ENCODE data around the gene PARP1. TPM values are rescaled to one million over a fixed set of nuclear protein-coding genes. Genes with fewer than 3 reads are reported as not detected.
A peak's percentile ranks its signal among the peaks of the same experiment; 100 is the strongest.

Gene PARP1
- total RNA-seq (2014; rRNA removed; shearing (Covaris generic)) (50.0 and 70.4 TPM in 2 replicates), polyA plus RNA-seq (2016; fragmentation: Nextera tagmentation; extraction: Ambion mirVana) (46.2 and 53.4 TPM in 2 replicates)

DNA sequence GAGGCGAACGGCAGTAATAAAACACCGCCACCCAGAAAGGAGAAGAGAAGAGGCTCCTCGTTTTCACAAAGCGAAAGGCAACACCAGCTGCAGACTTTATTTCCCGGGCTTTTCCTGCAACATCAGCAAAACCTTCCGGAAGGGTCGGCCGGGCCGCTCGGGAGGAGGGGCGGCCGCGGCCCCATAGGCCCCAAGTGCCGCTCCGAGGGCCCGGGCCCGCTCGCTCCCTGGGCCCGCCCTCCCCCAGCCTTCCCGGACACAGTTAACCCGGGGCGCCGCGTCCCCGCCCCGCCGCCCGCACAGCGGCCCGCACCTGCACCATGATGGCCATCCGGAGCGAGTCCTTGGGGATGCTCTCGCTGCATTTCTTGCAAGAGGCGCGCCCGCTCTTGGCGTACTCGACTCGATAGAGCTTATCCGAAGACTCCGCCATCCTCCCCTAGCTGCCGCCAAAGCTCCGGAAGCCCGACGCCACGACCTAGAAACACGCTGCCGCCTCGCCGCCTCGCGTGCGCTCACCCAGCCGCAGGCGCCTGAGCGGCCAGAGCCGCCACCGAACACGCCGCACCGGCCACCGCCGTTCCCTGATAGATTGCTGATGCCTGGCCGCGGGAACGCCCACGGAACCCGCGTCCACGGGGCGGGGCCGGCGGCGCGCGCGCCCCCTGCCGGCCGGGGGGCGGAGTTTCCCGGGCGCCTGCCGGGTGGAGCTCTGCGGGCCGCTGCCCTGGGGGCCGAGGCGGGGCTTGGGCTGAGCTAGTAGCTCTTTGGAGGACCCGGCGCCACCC is at the start of gene PARP1:
TSS of gene PARP1 (minus strand) at position 597 of the 788 bp plus-strand sequence. CDS start at position 433, 164 bp downstream.
- in situ Hi-C loops (cut with MboI): no loop called here
- H3K9me3 ChIP-seq (ENCODE audit: low read depth): no peaks in the 10 kb centered on the region
- H2AFZ ChIP-seq: peak within 1 kb of the TSS; percentile 86
- H3K36me3 ChIP-seq (ENCODE audit: low read depth): no peaks in the 10 kb centered on the region
- H3K4me1 ChIP-seq (ENCODE audit: insufficient read depth): peaks cover 22% of the 10 kb centered on the region
- WGBS, 2 experiments (ENCODE audit: low coverage in 1 of 2, low lambda C conversion rate in 2 of 2, missing lambda C conversion rate in 2 of 2): 1 to 2% methylated on average over 65 to 67 of the region's 90 CpGs
- H3K9ac ChIP-seq: peak within 1 kb of the TSS; percentile 81
- no peaks in the 10 kb centered on the region for H3K27me3 ChIP-seq (replicated peaks; ENCODE audit: insufficient read depth)
- TF ChIP-seq EZH2phosphoT487 (IDR thresholded peaks at IDR 0.05; ENCODE audit: insufficient read depth, low read depth) (no peak), EZH2 (IDR thresholded peaks at IDR 0.05; ENCODE audit: insufficient read depth, poor library complexity, severe bottlenecking) (no peak)
- H3K27ac ChIP-seq: peak within 1 kb of the TSS; percentile 63
- H3K9me2 ChIP-seq (ENCODE audit: insufficient read depth): no peaks in the 10 kb centered on the region
- peak; percentile 91 for DNase-seq
- H3K4me3 ChIP-seq: peak within 1 kb of the TSS; percentile 83
- H4K20me1 ChIP-seq (ENCODE audit: insufficient read depth): no peaks in the 10 kb centered on the region
- H3K79me2 ChIP-seq (ENCODE audit: insufficient read depth): peaks cover 46% of the 10 kb centered on the region
- H3F3A ChIP-seq (ENCODE audit: insufficient read depth): peaks cover 10% of the 10 kb centered on the region; the same call in 1 of the 2 replicates
- H3K4me2 ChIP-seq (ENCODE audit: unreplicated experiment): peak within 1 kb of the TSS; percentile 82

DNA sequence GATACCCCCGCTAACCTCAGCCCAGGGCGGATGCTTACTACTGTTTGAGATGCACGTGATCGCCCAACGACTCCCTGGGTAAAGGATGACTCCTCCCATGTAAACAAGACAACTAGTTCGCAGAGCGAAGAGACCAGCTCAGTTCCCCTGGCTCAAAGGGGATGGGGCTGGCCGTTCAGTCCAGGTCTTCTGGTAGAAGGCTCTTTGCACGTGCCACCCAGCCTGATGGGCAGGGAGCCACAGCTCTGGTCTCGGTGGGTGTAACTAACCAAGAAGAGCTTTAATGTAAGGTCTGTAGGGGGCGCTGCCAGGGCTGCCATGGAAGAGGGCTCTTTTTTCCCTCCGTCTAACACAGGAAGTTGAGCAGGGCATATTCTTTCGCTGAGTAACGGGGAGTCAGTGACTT is 49.4 kb upstream of the PARP1 start:
- Histone ChIP-seq H3K9ac (no peak overlapping the region), H3K4me2 (ENCODE audit: unreplicated experiment) (no peak overlapping the region), H3K9me3 (ENCODE audit: low read depth) (no peaks in the 10 kb centered on the region), H2AFZ (no peak overlapping the region), H3K9me2 (ENCODE audit: insufficient read depth) (no peaks in the 10 kb centered on the region), H3F3A (ENCODE audit: insufficient read depth) (no peaks in the 10 kb centered on the region), H3K27ac (no peak overlapping the region), H3K4me1 (ENCODE audit: insufficient read depth) (no peaks in the 10 kb centered on the region), H3K79me2 (ENCODE audit: insufficient read depth) (no peaks in the 10 kb centered on the region), H4K20me1 (ENCODE audit: insufficient read depth) (no peaks in the 10 kb centered on the region), H3K36me3 (ENCODE audit: low read depth) (no peaks in the 10 kb centered on the region), H3K27me3 (replicated peaks; ENCODE audit: insufficient read depth) (no peaks in the 10 kb centered on the region), H3K4me3 (no peak overlapping the region)
- TF ChIP-seq EZH2phosphoT487 (IDR thresholded peaks at IDR 0.05; ENCODE audit: insufficient read depth, low read depth) (no peak), EZH2 (IDR thresholded peaks at IDR 0.05; ENCODE audit: insufficient read depth, poor library complexity, severe bottlenecking) (no peak)
- WGBS, 2 experiments (ENCODE audit: low coverage in 1 of 2, low lambda C conversion rate in 2 of 2, missing lambda C conversion rate in 2 of 2): 52 to 55% methylated on average over 14 of the region's 14 CpGs
- in situ Hi-C loops (cut with MboI): no loop called here
- peak; percentile 12 for DNase-seq

DNA sequence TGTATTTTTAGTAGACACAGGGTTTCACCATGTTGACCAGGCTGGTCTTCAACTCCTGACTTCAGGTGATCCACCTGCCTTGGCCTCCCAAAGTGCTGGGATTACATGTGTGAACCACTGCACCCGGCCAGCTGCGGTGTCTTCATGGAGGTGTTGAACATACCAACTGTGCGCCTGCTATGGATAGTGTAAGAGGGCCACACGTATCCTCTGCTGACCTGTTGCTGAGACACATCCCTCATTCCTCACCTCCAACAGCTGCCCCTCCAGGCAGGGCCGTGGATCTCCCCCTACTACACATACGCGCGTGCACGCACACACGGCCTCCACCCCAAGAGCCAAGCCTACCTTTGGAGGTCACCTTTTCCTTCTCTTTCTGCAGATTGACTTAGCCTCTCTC is 48.0 kb upstream of the PARP1 start:
- Histone ChIP-seq H3K4me2 (ENCODE audit: unreplicated experiment) (no peak overlapping the region), H3K79me2 (ENCODE audit: insufficient read depth) (no peaks in the 10 kb centered on the region), H3K4me1 (ENCODE audit: insufficient read depth) (no peaks in the 10 kb centered on the region), H3K27ac (no peak overlapping the region), H4K20me1 (ENCODE audit: insufficient read depth) (no peaks in the 10 kb centered on the region), H3K9me3 (ENCODE audit: low read depth) (no peaks in the 10 kb centered on the region), H3K36me3 (ENCODE audit: low read depth) (no peaks in the 10 kb centered on the region), H3F3A (ENCODE audit: insufficient read depth) (no peaks in the 10 kb centered on the region), H3K9ac (no peak overlapping the region), H3K9me2 (ENCODE audit: insufficient read depth) (no peaks in the 10 kb centered on the region), H2AFZ (no peak overlapping the region), H3K4me3 (no peak overlapping the region), H3K27me3 (replicated peaks; ENCODE audit: insufficient read depth) (no peaks in the 10 kb centered on the region)
- no peak for TF ChIP-seq EZH2phosphoT487 (IDR thresholded peaks at IDR 0.05; ENCODE audit: insufficient read depth, low read depth)
- no peak for TF ChIP-seq EZH2 (IDR thresholded peaks at IDR 0.05; ENCODE audit: insufficient read depth, poor library complexity, severe bottlenecking)
- in situ Hi-C loops (cut with MboI): no loop called here
- no peak for DNase-seq
- WGBS, 2 experiments (ENCODE audit: low coverage in 1 of 2, low lambda C conversion rate in 2 of 2, missing lambda C conversion rate in 2 of 2): 75 to 77% methylated on average over 10 of the region's 10 CpGs

DNA sequence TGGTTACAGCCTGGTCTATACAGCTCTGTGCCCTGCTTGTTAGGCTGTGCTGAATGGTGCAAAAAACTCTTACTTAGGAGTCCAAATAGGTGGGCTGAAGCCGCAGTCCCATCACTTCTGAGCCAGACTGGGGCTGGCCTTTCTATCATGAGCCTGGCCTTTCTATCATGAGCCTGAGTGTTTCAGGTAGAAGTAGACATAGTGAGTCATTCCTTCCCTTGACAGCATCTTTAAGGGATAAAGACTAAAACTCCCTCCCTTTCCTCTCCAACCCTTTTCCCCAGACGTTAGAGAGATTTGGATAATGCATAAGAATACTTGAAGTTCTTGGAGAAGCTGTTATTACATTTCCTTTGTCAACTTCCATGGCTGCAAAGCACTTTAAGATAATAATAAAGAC is 46.5 kb upstream of the PARP1 start:
- Histone ChIP-seq H3K9me2 (ENCODE audit: insufficient read depth) (no peaks in the 10 kb centered on the region), H3K9me3 (ENCODE audit: low read depth) (no peaks in the 10 kb centered on the region), H3K79me2 (ENCODE audit: insufficient read depth) (no peaks in the 10 kb centered on the region), H3F3A (ENCODE audit: insufficient read depth) (no peaks in the 10 kb centered on the region), H3K27ac (no peak overlapping the region), H4K20me1 (ENCODE audit: insufficient read depth) (no peaks in the 10 kb centered on the region), H3K27me3 (replicated peaks; ENCODE audit: insufficient read depth) (no peaks in the 10 kb centered on the region), H3K36me3 (ENCODE audit: low read depth) (no peaks in the 10 kb centered on the region), H2AFZ (no peak overlapping the region), H3K4me3 (no peak overlapping the region), H3K9ac (no peak overlapping the region), H3K4me2 (ENCODE audit: unreplicated experiment) (no peak overlapping the region), H3K4me1 (ENCODE audit: insufficient read depth) (no peaks in the 10 kb centered on the region)
- in situ Hi-C loops (cut with MboI): no loop called here
- DNase-seq: no peak
- TF ChIP-seq EZH2phosphoT487 (IDR thresholded peaks at IDR 0.05; ENCODE audit: insufficient read depth, low read depth) (no peak), EZH2 (IDR thresholded peaks at IDR 0.05; ENCODE audit: insufficient read depth, poor library complexity, severe bottlenecking) (no peak)
- 62 to 67% methylated on average over 2 of the region's 2 CpGs for WGBS, 2 experiments (ENCODE audit: low coverage in 1 of 2, low lambda C conversion rate in 2 of 2, missing lambda C conversion rate in 2 of 2)
